GM10248 (cell line): ENCODE data around the gene SAMD1.

ENCODE experiments used
- CTCF ChIA-PET: fragments of 300-600 bp; sonication (Branson Sonifier 250); formaldehyde crosslinking; extraction: SDS; loops from one replicate; lab custom pipeline; 2021; ENCODE audit warnings: antibody characterized with exemption; lab: Yijun Ruan, JAX
- POLR2A ChIA-PET: fragments of 350-650 bp; sonication (Branson Sonifier 250); formaldehyde crosslinking; extraction: SDS; loops from one replicate; lab custom pipeline; 2020; ENCODE audit warnings: antibody characterized with exemption; lab: Yijun Ruan, JAX
- DNase-seq: peaks from one replicate; pipeline ENCODE4 v3.0.0; 2012; ENCODE audit errors: extremely low spot score
- TF ChIP-seq, protein P1 (sequence below): IDR thresholded peaks from 2 replicates; pipeline ENCODE4 v1.5.1; 2012; ENCODE audit warnings: mild to moderate bottlenecking, low read depth; ENCODE audit errors: extremely low read depth, missing control alignments, control extremely low read depth

The SAMD1 gene

DNA sequence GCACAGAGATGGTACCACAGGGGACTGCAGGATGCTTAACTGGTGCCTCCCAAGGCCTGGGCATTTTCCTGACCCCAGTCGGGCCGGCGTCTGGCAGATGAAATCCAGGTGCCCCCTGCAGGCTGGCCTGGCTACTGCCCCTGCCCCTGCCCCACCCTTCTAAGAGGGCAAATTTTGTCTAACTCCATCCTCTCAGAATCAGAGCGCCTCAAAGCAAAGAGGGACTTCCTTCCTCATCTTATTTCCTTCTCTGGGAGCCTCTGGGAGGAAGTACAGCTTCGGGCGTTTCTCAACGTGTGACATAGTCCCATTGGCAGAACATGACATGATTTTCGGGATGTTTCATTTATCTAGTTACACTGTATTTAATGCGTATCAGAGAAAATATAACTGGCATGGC lies 24.3 kb upstream of the SAMD1 start:
- ChIA-PET POLR2A (no interaction called here), CTCF (interaction anchor here (0.9 to 6.6 kb wide), 22 partner anchors 9 to 242 kb away, joined by 3 to 50 read pairs (median 4); partner anchors contain the start of genes ASF1B, C19orf67, IL27RA and MISP3)
- TF ChIP-seq, protein P1, sequence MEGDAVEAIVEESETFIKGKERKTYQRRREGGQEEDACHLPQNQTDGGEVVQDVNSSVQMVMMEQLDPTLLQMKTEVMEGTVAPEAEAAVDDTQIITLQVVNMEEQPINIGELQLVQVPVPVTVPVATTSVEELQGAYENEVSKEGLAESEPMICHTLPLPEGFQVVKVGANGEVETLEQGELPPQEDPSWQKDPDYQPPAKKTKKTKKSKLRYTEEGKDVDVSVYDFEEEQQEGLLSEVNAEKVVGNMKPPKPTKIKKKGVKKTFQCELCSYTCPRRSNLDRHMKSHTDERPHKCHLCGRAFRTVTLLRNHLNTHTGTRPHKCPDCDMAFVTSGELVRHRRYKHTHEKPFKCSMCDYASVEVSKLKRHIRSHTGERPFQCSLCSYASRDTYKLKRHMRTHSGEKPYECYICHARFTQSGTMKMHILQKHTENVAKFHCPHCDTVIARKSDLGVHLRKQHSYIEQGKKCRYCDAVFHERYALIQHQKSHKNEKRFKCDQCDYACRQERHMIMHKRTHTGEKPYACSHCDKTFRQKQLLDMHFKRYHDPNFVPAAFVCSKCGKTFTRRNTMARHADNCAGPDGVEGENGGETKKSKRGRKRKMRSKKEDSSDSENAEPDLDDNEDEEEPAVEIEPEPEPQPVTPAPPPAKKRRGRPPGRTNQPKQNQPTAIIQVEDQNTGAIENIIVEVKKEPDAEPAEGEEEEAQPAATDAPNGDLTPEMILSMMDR, result peak; percentile 42
- peak; percentile 58 for DNase-seq

DNA sequence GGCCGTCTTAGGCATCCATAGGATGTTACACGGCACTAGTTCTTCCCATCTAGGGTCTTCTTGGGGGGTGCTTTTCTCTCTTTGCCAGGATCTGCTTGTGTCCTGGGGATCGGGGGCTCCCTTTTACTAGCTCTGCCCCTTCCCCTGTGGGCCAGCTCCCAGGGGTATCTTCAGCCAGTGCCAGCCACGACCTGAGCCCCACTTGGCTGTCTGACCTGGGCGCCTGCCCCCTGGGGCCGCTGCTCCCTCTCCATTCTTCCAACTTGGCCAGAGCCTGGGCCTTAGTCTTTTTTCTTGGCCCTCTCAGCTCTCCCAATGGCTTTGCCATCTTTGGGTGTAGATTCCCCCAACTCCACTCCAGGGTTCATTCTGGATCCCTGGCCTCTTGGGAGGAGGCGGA lies 23.9 kb upstream of the SAMD1 start:
- no peak for DNase-seq
- POLR2A ChIA-PET, result no interaction called here

GRCh38 chr19:14113762-14114414 lies 23.3 kb upstream of the SAMD1 start:
- ChIA-PET POLR2A (no interaction called here), CTCF (interaction anchor here (1.0 to 6.6 kb wide), 17 partner anchors 11 to 359 kb away, joined by 3 to 50 read pairs (median 8); partner anchors contain the start of genes ASF1B and MISP3)
- no peak for DNase-seq
- TF ChIP-seq, protein P1, result peak; percentile 27

More for the DNA sequence above, 23.9 kb upstream of the SAMD1 start:
- CTCF ChIA-PET, result interaction anchor here (1.0 to 6.6 kb wide), 16 partner anchors 12 to 242 kb away, joined by 3 to 50 read pairs (median 8); partner anchors contain the start of genes ASF1B, C19orf67 and MISP3
- TF ChIP-seq, protein P1, result no peak

DNA sequence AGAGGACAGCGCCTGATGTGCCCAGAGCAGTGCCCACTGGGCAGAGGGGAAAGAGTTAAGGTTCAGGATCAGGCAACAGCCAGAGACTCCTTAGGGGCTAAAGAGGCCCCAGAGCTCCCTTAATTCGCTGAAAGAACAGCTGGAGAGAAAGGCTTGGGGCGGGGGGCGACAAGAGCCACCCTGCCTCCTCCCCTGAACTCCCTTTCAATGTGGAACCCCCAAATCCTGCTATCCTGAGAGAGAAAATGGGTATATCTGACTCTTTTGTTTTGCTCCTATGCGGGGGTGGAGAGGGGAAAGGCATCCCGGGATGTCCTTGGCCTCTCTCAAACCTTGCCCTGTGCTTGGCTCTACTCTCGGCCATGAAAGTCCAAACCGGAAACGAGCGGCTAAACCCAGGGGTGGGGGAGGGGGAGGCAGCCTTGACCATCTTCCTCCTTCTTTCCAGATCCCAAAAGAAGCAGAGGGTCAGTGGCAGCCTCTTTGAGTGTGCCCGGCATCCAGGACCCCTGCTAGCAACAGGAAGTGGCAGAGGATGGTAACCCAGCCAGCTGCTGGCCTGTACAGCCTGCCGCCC lies 22.3 kb upstream of the SAMD1 start:
- POLR2A ChIA-PET, result no interaction called here
- TF ChIP-seq, protein P1, result no peak
- no peak for DNase-seq
- CTCF ChIA-PET, result interaction anchor here (1.0 to 5.0 kb wide), 9 partner anchors 10 to 360 kb away, joined by 3 to 48 read pairs (median 5); partner anchors contain the start of gene MISP3

DNA sequence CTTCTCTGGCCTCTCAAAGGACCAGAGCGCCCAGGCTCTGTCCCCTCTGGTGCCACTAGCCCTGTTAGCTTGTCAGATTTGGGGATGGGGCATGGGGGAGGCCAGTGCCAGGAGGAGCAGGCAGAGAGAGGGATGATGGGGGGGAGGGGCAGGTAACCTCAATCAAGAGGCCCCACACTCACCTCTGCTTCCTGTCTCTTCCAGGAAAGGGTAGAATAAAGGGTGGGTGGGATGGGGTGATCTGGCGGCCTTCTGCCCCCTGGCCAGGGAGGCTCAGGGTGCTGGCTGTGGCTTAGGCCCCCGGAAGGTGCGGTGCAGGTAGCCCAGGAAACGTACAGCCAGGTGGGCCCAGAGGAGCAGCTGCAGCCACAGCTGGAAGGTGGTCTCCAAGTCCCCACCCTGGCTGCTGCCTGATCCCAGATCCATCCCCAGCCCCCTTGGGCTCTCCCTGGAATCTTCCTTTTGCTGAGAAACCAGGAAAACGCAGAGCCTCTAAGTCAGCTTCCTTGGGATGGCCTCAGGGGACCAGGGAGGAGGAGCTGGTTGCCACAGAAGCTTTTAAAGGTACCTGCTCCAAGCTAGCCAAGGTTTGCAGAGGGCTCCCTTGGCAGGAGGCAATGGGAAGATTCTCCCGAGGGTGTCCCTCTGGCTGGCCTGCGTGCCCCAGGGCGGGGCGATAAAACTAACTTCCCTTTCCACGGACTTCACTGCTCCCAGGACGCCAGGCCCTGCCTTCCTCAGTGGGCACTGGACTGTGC lies 21.7 kb upstream of the SAMD1 start:
- CTCF ChIA-PET, result interaction anchor here (1.1 to 5.0 kb wide), 3 partner anchors 10 to 69 kb away, joined by 3 to 48 read pairs (median 11); no protein-coding TSS in a partner anchor

More for the DNA sequence above, 21.7 kb upstream of the SAMD1 start:
- POLR2A ChIA-PET, result no interaction called here
- no peak for DNase-seq
- TF ChIP-seq, protein P1, result no peak
